GM18499 (cell line): Measurements from ENCODE around the gene TMEM125.

ENCODE experiments used
- ATAC-seq: cut with Tn5 transposase; IDR thresholded peaks from one replicate; pipeline ENCODE4 v1.9.1; 2021; ENCODE audit warnings: moderate number of reproducible peaks; ENCODE audit not compliant: insufficient read depth, unreplicated experiment

The TMEM125 gene

GRCh38 chr1:43322506-43322905 is 52.7 kb downstream of the TMEM125 start:
- no peak for ATAC-seq
